Fibroblast of peridontal ligament (primary cell): ENCODE results near the gene USP11.

Source experiments
- DNase-seq: peaks from one replicate; pipeline ENCODE4 v3.0.0-alpha.2; 2010; ENCODE audit errors: extremely low read depth

The USP11 gene

DNA sequence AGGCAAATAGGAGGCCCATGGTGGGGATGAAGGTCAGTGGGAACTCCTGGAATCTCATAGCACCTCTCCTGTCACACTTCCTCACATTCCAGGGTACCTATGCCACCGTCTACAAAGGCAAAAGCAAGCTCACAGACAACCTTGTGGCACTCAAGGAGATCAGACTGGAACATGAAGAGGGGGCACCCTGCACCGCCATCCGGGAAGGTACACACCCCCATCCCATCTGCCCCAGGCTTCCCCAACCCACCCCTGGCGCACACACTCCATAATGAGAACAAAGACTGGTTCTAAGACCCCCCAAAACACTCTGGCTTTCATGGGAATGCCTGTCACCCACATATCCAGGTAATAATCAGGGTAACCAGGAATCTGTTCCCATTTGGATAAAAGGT lies 7.9 kb upstream of the USP11 start:
- DNase-seq: no peak

DNA sequence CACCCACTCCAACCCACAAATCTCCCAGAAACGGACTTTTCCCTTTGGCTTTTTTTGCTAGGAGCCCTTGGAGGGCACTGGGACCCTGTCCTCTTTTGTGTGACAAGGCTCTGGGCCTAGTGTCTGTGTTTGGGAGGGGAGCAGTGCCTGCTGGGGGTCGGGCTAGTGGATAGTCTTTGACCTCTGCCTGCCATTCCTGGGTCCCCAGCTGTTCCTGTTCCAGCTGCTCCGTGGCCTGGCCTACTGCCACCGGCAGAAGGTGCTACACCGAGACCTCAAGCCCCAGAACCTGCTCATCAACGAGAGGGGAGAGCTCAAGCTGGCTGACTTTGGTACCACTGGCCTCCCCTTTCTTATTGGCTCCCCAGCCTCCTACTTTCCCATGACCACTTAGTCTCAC lies 6.7 kb upstream of the USP11 start:
- no peak for DNase-seq

- DNase-seq: no peak
These were observed 6.1 kb upstream of the USP11 start for GRCh38 chrX:47226531-47227333.

GRCh38 chrX:47227334-47227583 lies 5.5 kb upstream of the USP11 start:
- no peak for DNase-seq

DNA sequence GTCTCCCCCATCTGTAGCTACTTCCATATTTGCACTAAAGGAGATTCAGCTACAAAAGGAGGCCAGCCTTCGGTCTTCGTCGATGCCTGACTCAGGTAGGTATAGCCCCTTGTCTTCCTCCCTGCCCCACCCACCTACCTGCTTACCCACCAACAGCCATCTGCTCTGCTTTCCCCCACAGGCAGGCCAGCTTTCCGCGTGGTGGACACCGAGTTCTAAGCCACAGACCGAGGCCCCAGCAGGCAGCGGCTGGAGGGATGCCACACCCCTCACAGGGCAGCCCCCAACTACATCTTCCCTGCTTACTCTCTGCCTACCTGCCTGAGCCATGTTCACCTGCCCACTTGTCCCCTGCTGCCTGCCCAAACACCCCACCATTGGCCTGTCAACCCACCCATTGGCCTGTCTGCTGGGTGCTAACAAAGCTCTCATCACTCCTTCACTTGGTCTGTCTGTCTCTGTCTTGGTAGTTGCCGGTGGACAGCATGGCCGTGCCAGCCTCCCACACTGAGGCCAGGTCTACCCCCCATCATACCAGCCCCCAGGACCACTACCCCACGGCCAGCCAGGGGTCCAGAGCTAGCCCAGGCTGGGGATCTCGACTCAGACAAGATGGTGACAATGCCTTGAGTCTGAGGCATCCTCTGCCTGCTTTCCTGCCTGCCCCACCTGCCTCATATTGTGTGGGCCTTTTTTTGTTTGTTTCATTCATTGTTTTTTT lies 4.1 kb upstream of the USP11 start:
- no peak for DNase-seq

DNA sequence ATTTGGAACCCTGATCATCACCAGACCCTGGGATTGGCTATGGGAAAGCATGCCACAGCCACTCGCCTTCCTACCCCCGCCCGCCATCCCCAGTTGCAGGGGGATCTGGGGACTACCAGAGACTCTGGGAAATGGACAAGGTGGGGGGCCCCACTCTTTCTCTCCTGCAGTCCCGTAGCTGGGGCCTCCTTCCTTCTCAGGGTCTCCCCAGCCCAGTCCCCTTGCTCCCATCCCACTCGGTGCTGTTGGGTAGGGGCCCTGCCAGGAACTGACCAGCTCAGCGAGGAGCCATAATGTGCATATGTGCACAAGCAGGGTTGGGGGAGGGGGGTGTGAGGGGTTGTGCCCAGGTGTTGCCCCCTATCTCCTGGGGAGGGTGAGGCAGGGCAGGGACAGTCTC lies 3.4 kb upstream of the USP11 start:
- DNase-seq: no peak

- no peak for DNase-seq
These were observed 2.5 kb upstream of the USP11 start for GRCh38 chrX:47230136-47230868.

DNA sequence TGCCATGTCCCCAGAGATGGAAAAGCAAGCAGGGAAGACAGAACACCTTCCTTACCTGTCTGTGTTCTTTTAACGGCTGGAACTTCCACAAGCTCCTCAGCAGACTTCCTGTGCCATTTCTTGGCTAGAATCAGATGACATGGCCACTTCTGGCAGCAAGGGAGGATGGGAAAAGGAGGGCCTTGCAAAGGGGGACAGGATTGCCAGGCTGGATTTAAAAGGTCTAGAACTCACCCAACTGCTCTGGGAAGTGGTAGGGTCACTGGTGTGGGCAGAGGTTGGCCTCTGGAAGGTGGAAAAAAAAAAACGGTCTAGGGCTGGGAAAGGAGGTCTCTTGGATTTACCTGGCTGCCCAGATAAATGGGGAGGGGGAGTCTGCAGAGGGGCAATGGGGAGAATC lies 1.6 kb upstream of the USP11 start:
- no peak for DNase-seq

GRCh38 chrX:47232197-47232802 lies 509 bp upstream of the USP11 start:
- DNase-seq: no peak

GRCh38 chrX:47233333-47234113 lies 714 bp downstream of the USP11 start:
- peak; percentile 96 for DNase-seq

DNA sequence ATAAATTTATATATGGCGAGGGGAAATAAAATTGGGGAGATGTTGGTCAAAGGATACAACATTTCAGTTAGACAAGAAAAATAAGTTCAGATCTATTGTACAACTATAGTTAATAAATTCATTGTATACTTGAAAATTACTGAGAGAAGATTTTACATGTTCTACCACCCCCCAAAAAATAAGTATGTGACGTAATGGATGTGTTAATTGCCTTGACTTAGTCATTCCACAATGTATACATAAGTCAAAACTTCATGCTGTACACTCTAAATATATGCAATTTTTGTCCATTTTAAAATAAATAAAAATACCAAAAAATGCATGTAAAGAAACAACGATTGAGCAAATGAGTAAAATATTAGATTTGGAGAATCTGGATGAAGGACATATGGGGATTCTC lies 1.8 kb downstream of the USP11 start:
- peak; percentile 35 for DNase-seq

DNA sequence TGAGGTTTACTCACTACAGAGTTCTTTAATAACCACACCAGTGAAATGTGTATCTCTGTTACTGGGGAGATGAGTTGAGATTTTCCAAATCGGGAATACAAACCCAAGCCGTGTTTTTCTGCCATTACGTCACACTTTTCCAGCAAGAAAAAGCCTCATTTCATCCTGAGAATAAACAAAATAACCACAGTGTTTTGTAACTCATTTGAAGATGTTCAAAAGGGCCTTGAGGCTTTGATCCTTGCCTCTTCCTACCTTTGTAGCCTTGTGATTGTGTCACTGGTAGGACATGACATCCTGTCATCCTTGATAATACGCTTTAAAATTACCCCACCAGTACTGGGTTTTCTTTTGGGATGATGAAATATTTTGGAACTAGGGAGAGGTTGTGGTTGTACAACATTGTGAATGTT lies 2.9 kb downstream of the USP11 start:
- peak; percentile 81 for DNase-seq

DNA sequence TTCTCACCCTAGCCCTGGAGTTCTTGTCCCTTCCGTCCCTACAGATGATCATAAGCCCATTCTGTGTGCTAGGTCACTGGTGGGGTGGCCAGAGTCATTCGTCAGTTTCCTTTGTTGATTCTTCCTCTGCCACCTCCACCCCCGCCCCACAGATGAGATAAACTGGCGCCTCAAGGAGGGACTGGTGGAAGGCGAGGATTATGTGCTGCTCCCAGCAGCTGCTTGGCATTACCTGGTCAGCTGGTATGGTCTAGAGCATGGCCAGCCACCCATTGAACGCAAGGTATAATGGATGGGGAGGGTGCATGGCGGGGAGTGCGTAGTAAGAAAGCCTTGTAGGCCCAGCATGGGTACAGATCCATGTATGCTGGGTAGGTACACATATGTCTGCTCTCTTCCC lies 6.4 kb downstream of the USP11 start:
- DNase-seq: no peak

- DNase-seq: no peak
These were observed 7.2 kb downstream of the USP11 start for GRCh38 chrX:47239898-47240545.

- DNase-seq: no peak
These were observed 7.8 kb downstream of the USP11 start for GRCh38 chrX:47240619-47241018.

GRCh38 chrX:47241201-47242011 lies 8.6 kb downstream of the USP11 start:
- DNase-seq: no peak

DNA sequence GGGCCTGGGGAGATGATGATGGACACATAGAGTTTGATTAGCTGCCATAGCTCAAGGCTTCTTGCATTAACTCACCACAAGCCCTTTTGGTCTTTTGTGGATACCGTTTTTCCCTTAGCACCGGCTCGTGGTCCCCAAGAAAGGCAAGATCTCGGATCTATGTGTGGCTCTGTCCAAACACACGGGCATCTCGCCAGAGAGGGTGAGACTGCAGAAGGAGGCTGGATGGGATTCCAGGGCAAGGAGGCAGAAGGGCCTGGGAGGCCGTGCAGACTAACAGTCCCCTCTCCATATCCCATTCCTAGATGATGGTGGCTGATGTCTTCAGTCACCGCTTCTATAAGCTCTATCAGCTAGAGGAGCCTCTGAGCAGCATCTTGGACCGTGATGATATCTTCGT lies 9.5 kb downstream of the USP11 start:
- no peak for DNase-seq

DNA sequence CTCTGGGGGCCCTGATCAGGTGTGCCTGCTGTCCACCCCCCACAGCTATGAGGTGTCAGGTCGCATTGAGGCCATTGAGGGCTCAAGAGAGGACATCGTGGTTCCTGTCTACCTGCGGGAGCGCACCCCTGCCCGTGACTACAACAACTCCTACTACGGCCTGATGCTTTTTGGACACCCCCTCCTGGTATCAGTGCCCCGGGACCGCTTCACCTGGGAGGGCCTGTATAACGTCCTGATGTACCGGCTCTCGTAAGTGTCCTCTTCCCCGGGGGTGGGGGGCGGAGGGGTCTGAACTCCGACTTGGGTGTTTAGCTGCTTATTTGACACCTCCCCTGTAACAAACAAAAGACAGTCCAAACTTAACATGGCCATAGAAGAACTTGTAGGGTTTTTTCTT lies 10.5 kb downstream of the USP11 start:
- no peak for DNase-seq

DNA sequence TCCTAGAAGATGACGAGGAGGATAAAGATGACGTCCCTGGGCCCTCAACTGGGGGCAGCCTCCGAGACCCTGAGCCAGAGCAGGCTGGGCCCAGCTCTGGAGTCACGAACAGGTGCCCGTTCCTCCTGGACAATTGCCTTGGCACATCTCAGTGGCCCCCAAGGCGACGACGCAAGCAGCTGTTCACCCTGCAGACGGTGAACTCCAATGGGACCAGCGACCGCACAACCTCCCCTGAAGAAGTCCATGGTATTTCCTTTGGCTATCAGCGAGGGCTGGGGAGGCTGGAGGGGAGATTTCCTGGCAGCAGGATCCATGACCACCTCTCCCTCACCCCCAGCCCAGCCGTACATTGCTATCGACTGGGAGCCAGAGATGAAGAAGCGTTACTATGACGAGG lies 11.9 kb downstream of the USP11 start:
- no peak for DNase-seq

GRCh38 chrX:47245156-47245555 lies 12.3 kb downstream of the USP11 start:
- DNase-seq: no peak
